NCI-H226 (cell line): ENCODE measurements around the gene UNC5C.

Experiments
- DNase-seq: peaks from one replicate; pipeline ENCODE4 v3.0.0-alpha.2; 2015

Gene UNC5C

DNA sequence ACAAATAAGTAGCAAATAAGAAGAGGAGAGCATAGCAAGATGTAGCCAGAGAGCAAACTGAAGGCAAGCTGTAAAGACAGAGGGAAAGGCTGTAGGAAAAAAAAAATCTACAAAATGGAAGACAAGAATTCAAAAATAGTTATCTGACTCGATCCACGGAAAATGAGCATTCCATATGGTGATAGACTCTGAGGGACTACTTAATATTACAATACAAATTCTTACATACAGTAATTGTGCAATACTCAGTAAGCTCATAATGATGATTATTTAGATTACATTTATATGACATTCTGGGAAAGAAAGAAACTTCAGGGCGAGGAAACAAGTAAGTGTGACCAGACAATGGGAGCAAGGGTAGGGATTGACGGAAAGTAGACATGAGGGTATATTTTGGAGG is 102.6 kb downstream of the UNC5C start:
- no peak for DNase-seq

DNA sequence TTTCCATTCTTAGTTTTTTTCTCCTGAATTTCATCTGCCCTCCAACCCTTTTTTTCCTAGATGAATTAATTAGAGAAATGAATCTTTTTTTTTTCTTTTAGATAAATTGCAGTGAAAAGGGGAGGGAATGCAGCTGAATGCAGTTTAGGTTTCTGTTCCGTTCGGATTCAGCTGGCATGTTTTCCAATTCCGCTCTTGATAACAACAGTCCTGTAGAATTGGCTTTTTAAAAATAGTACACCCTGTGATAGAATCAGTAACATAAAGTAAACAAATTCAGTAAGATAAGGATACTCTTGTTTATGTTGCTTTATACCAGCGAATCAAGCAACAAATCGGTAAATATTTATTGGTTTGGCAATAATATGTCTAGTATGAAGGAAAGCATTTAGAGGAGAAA is 103.5 kb downstream of the UNC5C start:
- no peak for DNase-seq

DNA sequence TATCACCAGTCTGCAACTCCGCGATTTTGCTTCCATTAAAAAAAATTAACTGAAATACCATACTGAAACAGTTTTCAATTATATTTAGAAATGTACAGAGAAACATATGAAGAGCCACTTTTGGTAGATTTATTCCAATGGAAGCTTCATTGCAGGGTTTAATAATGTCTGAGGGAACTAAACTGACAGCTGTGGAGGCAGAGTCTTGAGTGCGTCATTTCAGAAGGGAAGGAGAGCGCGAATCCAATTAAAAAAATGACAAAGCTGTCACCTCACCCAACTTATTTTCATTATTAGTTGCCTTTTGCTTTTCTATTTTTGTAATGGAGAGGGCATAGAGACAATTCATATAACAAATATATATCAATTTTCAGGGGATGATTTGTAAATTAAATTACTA is 104.0 kb downstream of the UNC5C start:
- no peak for DNase-seq

DNA sequence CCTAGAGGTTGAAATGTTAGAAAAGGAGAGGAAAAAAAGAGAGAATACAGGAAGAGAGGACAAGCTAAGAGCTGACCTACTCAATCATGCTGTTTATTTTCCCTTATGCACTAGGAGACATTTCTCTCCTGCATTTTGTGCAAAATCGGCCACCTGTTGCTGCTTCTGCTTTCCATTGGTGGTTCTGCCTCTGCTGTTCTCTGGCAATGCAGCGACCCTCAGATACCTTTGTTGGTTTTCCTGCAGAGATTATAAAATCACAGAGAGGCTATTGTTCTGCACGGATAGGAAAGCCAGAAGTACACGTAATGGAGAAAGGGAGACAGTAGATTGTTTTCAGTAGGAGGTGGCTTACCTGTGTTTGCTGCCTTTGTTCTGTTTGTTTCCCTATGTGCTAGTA is 108.9 kb downstream of the UNC5C start:
- no peak for DNase-seq

DNA sequence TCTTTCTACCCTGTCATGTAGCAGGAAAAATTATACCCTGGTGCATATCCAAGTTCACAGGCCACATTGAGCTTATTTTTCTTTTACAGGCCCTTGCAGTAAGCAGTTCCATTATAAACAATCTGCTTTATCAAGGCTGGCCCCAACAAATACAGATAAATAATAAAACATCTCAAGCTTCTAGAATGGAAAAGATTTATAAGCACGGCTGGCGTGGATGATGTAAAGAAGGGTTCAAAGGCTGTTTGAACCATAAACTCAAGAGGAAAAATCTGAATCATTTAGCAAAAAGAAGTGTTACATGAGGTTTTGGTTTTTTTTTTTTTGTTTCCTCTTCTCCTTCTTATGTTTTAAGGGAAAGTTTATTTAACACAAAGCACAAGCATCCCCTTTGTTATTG is 109.7 kb downstream of the UNC5C start:
- DNase-seq, result no peak

GRCh38 chr4:95432466-95432865 is 116.3 kb downstream of the UNC5C start:
- no peak for DNase-seq

DNA sequence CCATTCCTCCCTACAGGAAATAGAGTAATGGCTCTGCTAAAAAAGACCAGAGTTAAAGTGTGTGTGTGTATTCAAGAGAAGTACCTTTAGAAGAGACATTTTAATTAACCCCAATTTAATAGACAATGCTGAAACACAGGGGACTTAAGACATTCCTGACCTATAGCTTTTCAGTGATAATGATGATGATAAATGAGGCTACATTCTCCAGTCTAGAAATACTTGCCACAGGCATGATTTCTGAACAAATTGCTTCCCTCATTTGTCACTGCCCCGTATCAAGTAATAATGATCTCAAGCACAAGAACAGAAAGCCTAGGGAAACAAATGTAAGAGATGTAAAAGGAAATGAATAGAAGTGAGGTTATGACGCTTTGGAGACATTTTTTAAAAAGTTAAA is 117.1 kb downstream of the UNC5C start:
- DNase-seq, result no peak

- DNase-seq, result no peak
These were observed 119.4 kb downstream of the UNC5C start for GRCh38 chr4:95429416-95429815.

DNA sequence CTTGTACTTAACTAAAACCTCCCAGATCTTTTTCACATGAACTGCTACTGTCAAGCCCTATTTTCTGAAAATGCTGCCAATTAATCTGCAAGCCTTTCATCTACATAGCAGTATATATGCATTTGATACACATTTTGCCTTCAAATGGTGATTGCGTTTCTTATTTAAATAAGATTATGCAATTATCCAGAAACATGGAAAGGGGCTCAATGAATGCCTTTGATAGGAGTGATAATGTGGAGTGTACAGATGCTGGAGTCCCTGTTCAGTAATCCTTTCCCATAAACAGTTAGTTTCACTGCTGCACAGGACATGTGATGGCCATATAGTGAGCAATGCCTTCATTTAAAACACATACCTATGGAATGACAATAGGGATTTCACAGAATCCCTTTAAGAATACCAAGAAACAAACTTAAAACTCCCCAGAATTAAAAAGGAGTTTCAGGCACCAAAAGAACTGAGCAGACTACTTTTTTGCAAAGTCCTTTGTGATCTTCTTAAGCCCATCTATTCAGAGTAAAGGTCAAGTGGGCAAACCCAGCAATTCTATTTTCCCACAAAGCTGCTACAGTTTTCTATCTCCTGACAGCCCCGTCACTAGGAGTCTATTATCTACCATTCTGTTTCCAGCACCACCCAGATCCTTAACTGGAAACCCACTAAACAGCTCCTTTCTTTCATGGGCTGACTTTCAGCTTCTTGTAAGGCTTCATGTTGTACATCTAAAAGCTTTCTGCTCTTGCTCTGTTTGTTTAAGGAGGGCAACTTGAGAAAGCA is 120.3 kb downstream of the UNC5C start:
- no peak for DNase-seq

GRCh38 chr4:95426455-95426854 is 122.3 kb downstream of the UNC5C start:
- no peak for DNase-seq

DNA sequence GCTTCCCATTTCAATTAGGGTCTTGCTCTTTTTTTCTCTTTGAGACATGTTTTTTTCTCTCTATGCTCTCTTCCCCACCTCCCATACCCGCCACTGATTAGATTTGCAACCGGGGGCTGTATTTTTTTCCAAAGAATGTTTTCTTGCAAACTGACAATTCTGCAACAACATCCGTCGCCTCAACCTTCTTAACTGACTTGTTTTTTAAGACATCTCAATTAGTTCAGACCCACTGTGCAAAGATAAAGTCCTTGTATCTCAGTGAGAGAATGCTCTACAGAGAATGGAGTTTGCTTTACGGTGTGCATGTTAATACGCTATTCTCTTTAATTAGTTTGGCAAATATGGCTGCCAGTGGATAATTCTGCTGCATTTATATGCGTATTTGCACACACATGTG is 126.3 kb downstream of the UNC5C start:
- no peak for DNase-seq

- no peak for DNase-seq
These were observed 126.9 kb downstream of the UNC5C start for GRCh38 chr4:95421869-95422268.

GRCh38 chr4:95417531-95417930 is 131.2 kb downstream of the UNC5C start:
- no peak for DNase-seq

DNA sequence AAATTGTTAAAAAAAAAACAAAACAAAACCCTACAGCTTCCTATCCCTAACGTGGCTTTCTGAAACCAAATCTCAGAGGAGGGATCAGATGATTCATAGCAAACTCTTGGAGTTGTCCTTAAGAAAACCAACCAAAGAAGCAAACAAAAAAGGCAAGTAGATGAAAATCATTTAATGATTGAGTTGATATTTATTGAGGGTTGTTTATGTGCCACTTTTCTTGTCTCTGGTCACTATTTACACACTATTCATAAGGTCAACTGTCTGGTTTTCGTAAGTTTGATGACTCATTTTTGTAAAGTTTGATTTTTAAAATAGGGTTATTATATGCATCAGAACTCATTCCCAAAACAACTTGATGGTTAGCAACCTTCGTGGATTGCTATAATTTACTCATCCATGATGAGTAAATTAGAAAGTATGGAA is 133.4 kb downstream of the UNC5C start:
- DNase-seq, result no peak

- DNase-seq, result no peak
These were observed 137.2 kb downstream of the UNC5C start for GRCh38 chr4:95411371-95412088.

GRCh38 chr4:95410387-95410977 is 138.3 kb downstream of the UNC5C start:
- DNase-seq, result no peak

DNA sequence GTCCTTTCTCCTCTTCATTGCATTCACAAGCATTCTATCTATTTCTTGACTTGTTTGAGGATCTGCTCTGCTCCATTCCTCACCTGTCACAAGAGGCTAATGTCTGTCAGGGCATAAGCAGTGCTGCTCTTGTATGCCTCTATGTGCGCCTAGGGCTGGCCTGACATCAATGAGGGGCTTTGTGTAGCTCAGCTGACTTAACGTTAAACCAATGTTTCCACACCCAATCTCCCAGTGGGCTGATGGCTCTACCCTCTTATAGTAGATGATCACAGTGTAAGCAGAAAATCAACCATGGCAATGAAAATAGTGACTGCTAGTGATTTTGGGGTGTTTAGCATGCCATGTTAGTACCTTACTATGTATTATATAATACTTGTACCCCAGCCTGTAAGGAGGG is 139.0 kb downstream of the UNC5C start:
- no peak for DNase-seq

DNA sequence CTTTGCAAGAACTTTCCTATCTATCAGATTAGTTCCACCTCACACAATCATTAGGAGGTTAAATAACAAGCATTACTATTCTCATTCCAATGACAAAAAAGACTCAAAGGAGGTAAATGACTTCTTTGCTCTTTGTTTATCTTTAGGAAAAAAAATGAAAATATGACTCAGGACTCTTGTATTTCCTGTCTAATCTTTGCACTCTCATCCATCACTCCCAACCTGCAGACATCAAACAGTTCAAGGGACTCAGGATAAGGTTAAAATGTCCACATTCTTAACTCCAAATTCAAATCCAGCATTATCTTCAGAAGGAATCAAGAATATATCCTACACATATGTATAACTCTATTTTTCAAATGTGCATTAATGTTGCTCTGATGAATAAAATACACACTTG is 139.6 kb downstream of the UNC5C start:
- DNase-seq, result peak; percentile 61

DNA sequence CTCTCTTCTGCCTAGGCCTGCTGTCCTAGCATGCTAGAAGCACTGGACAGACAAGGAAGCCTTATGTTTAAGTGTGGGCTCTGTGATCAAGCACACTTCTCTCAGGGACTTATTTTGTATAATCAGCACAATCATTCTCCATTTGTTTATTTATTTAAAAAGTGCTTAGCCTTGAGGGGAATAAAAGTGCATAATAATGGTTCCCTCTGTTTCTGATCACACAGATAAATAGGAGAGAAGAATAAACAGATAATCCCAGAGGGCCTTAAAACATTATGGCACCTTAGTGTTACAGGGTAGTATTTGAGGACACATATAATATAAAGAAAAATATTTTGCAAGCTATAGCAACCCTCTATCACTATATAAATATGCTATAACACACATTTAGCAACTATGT is 146.5 kb downstream of the UNC5C start:
- no peak for DNase-seq

GRCh38 chr4:95398217-95398616 is 150.6 kb downstream of the UNC5C start:
- no peak for DNase-seq

DNA sequence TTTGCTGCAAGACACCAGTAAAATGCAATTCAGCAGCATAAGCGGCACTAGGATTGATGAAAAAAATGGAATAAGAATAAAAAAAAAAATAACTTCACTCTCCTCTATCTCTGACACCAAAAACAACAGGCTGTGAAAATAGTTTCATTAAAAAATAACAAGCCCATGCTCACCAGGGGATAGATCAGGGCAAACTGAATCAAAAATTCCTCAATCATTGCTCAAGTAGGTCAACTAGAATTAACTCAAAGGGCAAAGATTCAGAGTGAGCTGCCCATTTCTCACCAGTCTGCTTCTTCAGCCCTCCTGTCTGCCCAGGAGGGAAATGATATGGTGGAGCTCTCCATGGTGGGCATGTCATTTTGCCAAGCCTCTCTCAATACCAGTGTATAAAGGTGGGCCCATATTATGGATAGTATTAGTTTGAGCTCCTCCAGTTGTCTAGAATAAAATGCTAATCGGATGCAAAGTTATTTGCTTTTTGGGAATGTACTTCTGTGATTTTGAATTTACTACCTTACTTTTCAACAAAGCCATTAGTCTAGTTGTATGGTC is 153.9 kb downstream of the UNC5C start:
- DNase-seq, result no peak

- DNase-seq, result no peak
These were observed 155.0 kb downstream of the UNC5C start for GRCh38 chr4:95393821-95394220.

DNA sequence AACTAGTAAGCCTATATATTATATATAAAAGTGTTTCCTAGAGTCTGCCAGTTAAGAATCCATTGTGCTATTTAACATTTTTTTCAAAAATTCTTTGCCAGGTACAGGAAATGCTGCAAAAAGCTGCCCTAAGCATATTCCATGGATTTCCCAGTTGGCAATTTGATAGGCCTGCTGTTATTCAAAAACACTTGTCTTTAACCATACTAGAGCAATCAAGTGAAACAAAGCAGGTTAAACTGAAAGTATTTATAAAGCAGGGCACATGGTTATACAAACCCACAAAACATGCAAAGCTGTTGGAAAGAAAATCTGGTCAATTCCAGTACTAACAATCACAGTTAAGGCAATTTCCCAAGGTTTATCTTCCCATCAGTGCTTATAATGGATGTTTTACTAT is 159.9 kb downstream of the UNC5C start:
- no peak for DNase-seq

DNA sequence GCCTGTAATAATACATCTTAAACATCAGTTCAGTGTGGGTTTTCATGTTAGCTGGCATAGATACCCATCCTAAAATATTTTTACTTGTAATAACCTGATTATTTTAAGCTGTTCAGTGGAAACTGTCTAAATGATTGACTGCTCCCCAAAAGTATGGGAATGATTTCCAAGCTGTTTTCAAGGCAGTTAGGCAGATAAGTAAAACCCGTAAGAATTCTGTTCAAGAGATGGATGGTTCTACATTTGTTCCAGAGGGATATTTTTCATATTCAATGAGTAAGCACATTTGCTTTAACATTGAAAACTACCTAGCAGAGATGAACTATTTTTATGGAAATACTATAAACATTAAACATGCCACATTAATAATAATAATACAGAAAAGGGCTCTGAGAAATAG is 161.1 kb downstream of the UNC5C start:
- DNase-seq, result no peak
